Parathyroid adenoma (tissue), 2 donors: ENCODE results near the gene PTCSC3.

Experiments
- H2AFZ ChIP-seq: fragments of 300-600 bp; sonication (generic); one replicate; pipeline ENCODE4 v1.7.0; 2017; ENCODE audit warnings: antibody characterized with exemption, mild to moderate bottlenecking
- H3K27ac ChIP-seq: fragments of 300-600 bp; sonication (generic); one replicate; pipeline ENCODE4 v1.7.0; 2017
- H3K27me3 ChIP-seq: fragments of 300-600 bp; sonication (generic); one replicate; pipeline ENCODE4 v1.7.0; 2017; ENCODE audit warnings: low read length; ENCODE audit not compliant: control insufficient read depth, insufficient read depth
- H3K36me3 ChIP-seq: fragments of 300-600 bp; sonication (generic); one replicate; pipeline ENCODE4 v1.7.0; 2017; ENCODE audit warnings: low read length; ENCODE audit not compliant: control insufficient read depth, insufficient read depth
- H3K4me1 ChIP-seq: fragments of 300-600 bp; sonication (generic); one replicate; pipeline ENCODE4 v1.7.0; 2017; ENCODE audit warnings: control low read depth
- H3K4me2 ChIP-seq: fragments of 300-600 bp; sonication (generic); one replicate; pipeline ENCODE4 v1.7.0; 2017; ENCODE audit warnings: low read length
- H3K4me3 ChIP-seq: fragments of 300-600 bp; sonication (generic); one replicate; pipeline ENCODE4 v1.7.0; 2017; ENCODE audit warnings: low read depth, low read length
- H3K79me2 ChIP-seq: fragments of 300-600 bp; sonication (generic); one replicate; pipeline ENCODE4 v1.7.0; 2017; ENCODE audit warnings: control low read depth
- H3K9ac ChIP-seq: fragments of 300-600 bp; sonication (generic); one replicate; pipeline ENCODE4 v1.7.0; 2017; ENCODE audit warnings: mild to moderate bottlenecking
- H3K9me3 ChIP-seq: fragments of 300-600 bp; sonication (generic); one replicate; pipeline ENCODE4 v1.7.0; 2017; ENCODE audit warnings: low read length; ENCODE audit not compliant: control insufficient read depth
- TF ChIP-seq, protein P1 (sequence below): fragments of 300-600 bp; sonication (generic); IDR thresholded peaks from one replicate; pipeline ENCODE4 v1.7.0; 2017; ENCODE audit warnings: antibody characterized with exemption, mild to moderate bottlenecking
- donor health status: primary hyperparathyroidism.

Gene PTCSC3

DNA sequence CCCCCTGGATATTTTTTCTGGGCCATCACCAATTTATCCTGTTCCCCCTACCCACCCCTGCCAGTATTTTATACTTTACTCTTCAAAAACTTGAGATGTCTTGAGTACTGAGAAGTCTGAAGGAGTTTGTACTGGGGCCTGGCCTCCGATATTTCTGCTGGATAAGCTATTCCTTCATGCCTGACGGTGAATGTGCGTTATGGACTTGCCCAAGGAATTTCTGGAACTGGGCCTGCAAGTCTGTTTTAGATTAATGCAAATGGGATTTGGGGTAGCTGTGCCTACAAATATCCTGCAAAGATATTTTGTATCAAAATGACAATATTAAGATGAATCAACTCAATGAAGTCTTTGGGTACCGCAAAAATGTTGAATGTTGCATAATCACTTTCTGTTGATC is at the start of gene PTCSC3:
PTCSC3 (minus strand) TSS at position 199 of the 400 bp plus-strand sequence.
- TF ChIP-seq, protein P1, sequence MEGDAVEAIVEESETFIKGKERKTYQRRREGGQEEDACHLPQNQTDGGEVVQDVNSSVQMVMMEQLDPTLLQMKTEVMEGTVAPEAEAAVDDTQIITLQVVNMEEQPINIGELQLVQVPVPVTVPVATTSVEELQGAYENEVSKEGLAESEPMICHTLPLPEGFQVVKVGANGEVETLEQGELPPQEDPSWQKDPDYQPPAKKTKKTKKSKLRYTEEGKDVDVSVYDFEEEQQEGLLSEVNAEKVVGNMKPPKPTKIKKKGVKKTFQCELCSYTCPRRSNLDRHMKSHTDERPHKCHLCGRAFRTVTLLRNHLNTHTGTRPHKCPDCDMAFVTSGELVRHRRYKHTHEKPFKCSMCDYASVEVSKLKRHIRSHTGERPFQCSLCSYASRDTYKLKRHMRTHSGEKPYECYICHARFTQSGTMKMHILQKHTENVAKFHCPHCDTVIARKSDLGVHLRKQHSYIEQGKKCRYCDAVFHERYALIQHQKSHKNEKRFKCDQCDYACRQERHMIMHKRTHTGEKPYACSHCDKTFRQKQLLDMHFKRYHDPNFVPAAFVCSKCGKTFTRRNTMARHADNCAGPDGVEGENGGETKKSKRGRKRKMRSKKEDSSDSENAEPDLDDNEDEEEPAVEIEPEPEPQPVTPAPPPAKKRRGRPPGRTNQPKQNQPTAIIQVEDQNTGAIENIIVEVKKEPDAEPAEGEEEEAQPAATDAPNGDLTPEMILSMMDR, result no peak
- H3K27me3 ChIP-seq, result no peaks in the 10 kb centered on the region
- no peak within 1 kb of the TSS for H3K27ac ChIP-seq
- no peak within 1 kb of the TSS for H3K9ac ChIP-seq
- no peaks in the 10 kb centered on the region for H3K9me3 ChIP-seq
- no peak within 1 kb of the TSS for H3K4me3 ChIP-seq
- no peak within 1 kb of the TSS for H3K4me2 ChIP-seq
- no peaks in the 10 kb centered on the region for H3K79me2 ChIP-seq
- no peaks in the 10 kb centered on the region for H3K36me3 ChIP-seq
- no peaks in the 10 kb centered on the region for H3K4me1 ChIP-seq
- no peak within 1 kb of the TSS for H2AFZ ChIP-seq

DNA sequence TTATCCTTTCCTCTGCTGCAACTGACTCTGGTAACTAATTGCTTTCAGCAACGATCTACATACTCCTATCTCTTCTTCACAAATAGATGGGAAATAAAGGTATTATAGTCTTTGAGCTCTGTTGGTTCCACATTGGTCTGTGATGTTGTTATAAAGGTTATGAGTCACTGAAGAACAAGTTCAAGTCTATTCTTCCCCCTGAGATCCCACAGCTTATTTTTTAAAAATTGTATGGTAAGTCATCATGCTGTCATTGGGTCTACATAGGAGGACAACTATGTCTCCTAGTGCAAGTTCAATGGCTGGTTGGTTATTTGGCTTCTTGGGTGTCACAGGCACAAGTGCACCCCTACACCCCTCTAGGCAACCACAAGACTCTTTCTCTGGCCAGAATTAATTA is 49.6 kb upstream of the PTCSC3 start:
- H3K9ac ChIP-seq, result no peak overlapping the region
- no peaks in the 10 kb centered on the region for H3K79me2 ChIP-seq
- H3K4me3 ChIP-seq, result no peak overlapping the region
- H2AFZ ChIP-seq, result no peak overlapping the region
- H3K4me1 ChIP-seq, result no peaks in the 10 kb centered on the region
- H3K9me3 ChIP-seq, result no peaks in the 10 kb centered on the region
- no peaks in the 10 kb centered on the region for H3K27me3 ChIP-seq
- H3K27ac ChIP-seq, result no peak overlapping the region
- TF ChIP-seq, protein P1, result no peak
- H3K36me3 ChIP-seq, result no peaks in the 10 kb centered on the region
- H3K4me2 ChIP-seq, result no peak overlapping the region

DNA sequence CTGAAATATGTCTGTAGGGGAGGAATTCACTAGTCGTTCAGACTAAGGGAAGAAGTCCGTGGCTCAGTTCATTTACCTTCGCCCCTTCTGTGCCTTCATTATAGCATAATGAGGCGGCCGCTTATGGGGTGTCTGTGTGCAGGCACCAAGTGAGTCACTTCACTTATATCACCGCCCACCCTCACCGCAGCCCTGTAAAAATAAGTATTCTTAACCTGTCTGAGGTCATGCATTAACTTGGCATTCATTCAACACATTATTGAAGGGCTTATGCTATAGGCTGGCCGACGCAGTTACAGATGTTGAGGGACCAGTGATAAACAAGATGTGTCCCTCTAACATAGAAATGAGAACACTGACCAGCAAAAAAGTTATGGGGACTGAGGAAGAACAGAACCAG is 47.7 kb upstream of the PTCSC3 start:
- no peaks in the 10 kb centered on the region for H3K27me3 ChIP-seq
- H3K79me2 ChIP-seq, result no peaks in the 10 kb centered on the region
- no peaks in the 10 kb centered on the region for H3K36me3 ChIP-seq
- TF ChIP-seq, protein P1, result no peak
- H2AFZ ChIP-seq, result no peak overlapping the region
- H3K4me2 ChIP-seq, result no peak overlapping the region
- no peak overlapping the region for H3K27ac ChIP-seq
- H3K9me3 ChIP-seq, result no peaks in the 10 kb centered on the region
- no peaks in the 10 kb centered on the region for H3K4me1 ChIP-seq
- H3K9ac ChIP-seq, result no peak overlapping the region
- H3K4me3 ChIP-seq, result no peak overlapping the region

DNA sequence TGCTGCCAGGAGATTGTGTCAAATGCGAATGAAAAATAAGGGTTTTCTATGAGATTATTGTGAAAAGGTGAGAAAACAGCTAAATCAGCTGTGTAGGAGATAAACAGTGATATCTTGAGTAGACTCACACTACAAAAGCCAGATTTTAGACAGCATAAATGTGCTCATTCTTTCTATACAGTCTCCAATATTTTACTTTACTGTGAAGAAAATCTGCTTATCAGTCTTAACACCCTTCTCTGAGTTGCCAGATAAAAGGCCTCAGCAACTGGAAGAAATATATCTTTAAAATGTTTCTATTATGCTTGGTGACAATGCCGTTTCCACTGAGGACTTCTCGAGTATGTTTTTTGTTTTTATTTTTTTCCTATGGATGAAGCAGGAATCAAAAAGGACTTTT is 47.0 kb upstream of the PTCSC3 start:
- Histone ChIP-seq H2AFZ (no peak overlapping the region), H3K4me2 (no peak overlapping the region), H3K27me3 (no peaks in the 10 kb centered on the region), H3K4me3 (no peak overlapping the region), H3K9ac (no peak overlapping the region), H3K36me3 (no peaks in the 10 kb centered on the region), H3K79me2 (no peaks in the 10 kb centered on the region), H3K9me3 (no peaks in the 10 kb centered on the region), H3K4me1 (no peaks in the 10 kb centered on the region), H3K27ac (no peak overlapping the region)
- TF ChIP-seq, protein P1, result no peak

DNA sequence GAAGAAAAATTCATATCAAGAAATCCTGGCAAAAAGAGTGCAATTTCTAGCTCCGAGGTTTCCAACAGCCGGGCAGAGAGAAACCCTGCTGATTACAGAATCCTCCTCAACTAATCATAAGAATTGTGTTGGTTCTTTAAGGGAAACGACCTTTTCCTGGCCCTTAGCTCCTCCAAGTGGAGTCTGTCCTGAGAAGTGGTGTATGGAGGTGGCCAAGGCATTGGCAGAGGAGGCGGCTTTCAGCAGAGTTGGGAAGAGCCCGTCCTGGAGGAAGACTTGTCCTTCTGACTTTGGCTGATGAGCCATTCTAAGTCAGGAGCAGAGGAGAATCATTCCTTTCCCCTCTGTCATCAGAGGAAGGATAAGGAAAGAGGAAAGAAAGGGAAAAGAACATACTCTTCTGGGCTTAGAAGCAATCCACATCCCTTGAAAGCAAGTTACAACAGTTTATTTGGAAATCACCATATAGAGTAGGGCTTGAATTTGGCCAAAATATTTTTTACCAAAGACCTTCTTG is 46.5 kb upstream of the PTCSC3 start:
- H3K4me2 ChIP-seq, result no peak overlapping the region
- H3K9ac ChIP-seq, result no peak overlapping the region
- TF ChIP-seq, protein P1, result no peak
- H2AFZ ChIP-seq, result no peak overlapping the region
- no peak overlapping the region for H3K27ac ChIP-seq
- no peaks in the 10 kb centered on the region for H3K4me1 ChIP-seq
- no peaks in the 10 kb centered on the region for H3K79me2 ChIP-seq
- no peak overlapping the region for H3K4me3 ChIP-seq
- H3K9me3 ChIP-seq, result no peaks in the 10 kb centered on the region
- H3K27me3 ChIP-seq, result no peaks in the 10 kb centered on the region
- H3K36me3 ChIP-seq, result no peaks in the 10 kb centered on the region
